Measurements from ENCODE around the gene MFAP4. TPM values are rescaled to one million over a fixed set of nuclear protein-coding genes. Genes with fewer than 3 reads are reported as not detected.

The MFAP4 gene
- total RNA-seq, 1 experiment from 2014 or later: 1.5 TPM

DNA sequence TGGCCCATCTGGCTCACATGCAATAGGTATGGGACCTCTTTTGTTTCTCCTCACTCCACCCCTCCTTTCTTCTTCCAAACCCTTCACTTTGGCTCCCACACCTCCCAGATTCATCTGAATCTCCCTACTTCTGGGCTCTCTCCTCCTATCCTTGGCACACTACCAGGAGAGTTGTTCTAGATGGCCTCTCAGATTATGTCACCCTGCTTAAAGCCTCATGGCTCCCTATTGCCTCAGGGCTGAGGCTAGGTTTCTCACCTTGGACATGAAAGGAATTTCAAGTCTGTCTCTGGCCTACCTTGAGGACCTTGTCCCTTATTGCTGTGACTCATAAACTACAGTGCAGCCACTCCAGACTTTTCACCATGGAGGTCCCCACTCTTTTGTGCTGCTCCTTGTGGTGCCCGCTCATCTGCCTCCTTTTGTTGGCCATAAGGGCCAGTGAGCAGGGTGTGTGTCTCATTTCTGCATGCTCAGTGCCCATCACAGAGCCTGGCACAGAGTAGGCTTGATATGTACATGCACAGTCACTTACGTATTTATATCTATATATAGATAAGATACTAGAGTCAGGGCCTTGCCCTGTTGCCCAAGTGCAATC lies 1.0 kb upstream of the MFAP4 start:
- Histone ChIP-seq H3K79me1 (ENCODE audit: insufficient read depth, low read depth, low read length, poor library complexity, severe bottlenecking) (no peaks in the 10 kb centered on the region), H4K5ac (ENCODE audit: insufficient read length, low read depth, low read length) (no peak overlapping the region), H3K23me2 (ENCODE audit: insufficient read length, low read depth, low read length, poor library complexity, severe bottlenecking) (no peaks in the 10 kb centered on the region), H2AK5ac (ENCODE audit: insufficient read length, low read length) (no peak overlapping the region), H4K20me1 (ENCODE audit: control insufficient read depth, insufficient read depth, insufficient read length) (no peaks in the 10 kb centered on the region), H3K23ac (ENCODE audit: insufficient read length, low read depth, low read length) (no peak overlapping the region), H3K4me1 (ENCODE audit: insufficient read depth, low read length) (peaks cover 7% of the 10 kb centered on the region; the same call in 1 of the 2 replicates), H3K79me2 (ENCODE audit: insufficient read depth, low read length) (no peaks in the 10 kb centered on the region), H3K18ac (ENCODE audit: insufficient read length, low read depth, low read length) (peak overlapping the region; percentile 11), H3K56ac (ENCODE audit: insufficient read length, low read depth, low read length) (no peak overlapping the region), H2BK120ac (ENCODE audit: low read depth, low read length, poor library complexity, severe bottlenecking) (no peak overlapping the region), H2AFZ (ENCODE audit: low read length) (no peak overlapping the region), H4K8ac (replicated peaks; ENCODE audit: insufficient read length, low read depth, low read length) (no peak overlapping the region), H3K9me3 (ENCODE audit: control insufficient read depth, low read depth, low read length) (no peaks in the 10 kb centered on the region), H3K27me3 (ENCODE audit: insufficient read depth, low read length) (no peaks in the 10 kb centered on the region), H3K4me2 (ENCODE audit: insufficient read depth, insufficient read length, low read length) (no peak overlapping the region), H3T11ph (ENCODE audit: low read length) (no peak overlapping the region), H2BK20ac (ENCODE audit: low read depth, low read length, poor library complexity, severe bottlenecking) (no peak overlapping the region), H4K91ac (ENCODE audit: insufficient read length, low read depth, low read length) (no peak overlapping the region), H2BK15ac (ENCODE audit: low read depth, low read length) (no peak overlapping the region), H3K9ac (ENCODE audit: extremely low read depth, insufficient read length, low read length) (no peak overlapping the region), H3K4ac (ENCODE audit: low read depth, low read length) (no peak overlapping the region), H2BK5ac (ENCODE audit: insufficient read length, low read length) (no peak overlapping the region), H3K27ac (ENCODE audit: insufficient read length, low read depth, low read length) (no peak overlapping the region), H3K14ac (ENCODE audit: insufficient read depth, low read length) (peak overlapping the region; percentile 66; the same call in 1 of the 2 replicates), H2BK12ac (ENCODE audit: insufficient read length, low read depth, low read length) (no peak overlapping the region)
- WGBS (ENCODE audit: extremely low coverage, insufficient read length, low lambda C conversion rate): no CpG with 5 or more reads among the region's 2 CpGs
- Mint-ChIP-seq H3K4me1 (peaks cover 54 to 71% of the 10 kb centered on the region in 2 experiments), H3K36me3 (ENCODE audit: insufficient read depth in 1 of 3, low read depth in 3 of 3) (peaks cover 15 to 25% (median 24%) of the 10 kb centered on the region in 3 experiments), H3K27ac (peak overlapping the region; percentile 87 to 98 (median 95)), H3K27me3 (ENCODE audit: low read depth) (no peaks in the 10 kb centered on the region), H3K4me3 (peak overlapping the region in 1 of 2 experiments; percentile 34; a peak in 1 of 5 replicates), H3K9me3 (peaks cover 0 to 2% of the 10 kb centered on the region in 2 experiments; a peak in 1 of 5 replicates)
- DNase-seq: no peak
- TF ChIP-seq, protein P1, sequence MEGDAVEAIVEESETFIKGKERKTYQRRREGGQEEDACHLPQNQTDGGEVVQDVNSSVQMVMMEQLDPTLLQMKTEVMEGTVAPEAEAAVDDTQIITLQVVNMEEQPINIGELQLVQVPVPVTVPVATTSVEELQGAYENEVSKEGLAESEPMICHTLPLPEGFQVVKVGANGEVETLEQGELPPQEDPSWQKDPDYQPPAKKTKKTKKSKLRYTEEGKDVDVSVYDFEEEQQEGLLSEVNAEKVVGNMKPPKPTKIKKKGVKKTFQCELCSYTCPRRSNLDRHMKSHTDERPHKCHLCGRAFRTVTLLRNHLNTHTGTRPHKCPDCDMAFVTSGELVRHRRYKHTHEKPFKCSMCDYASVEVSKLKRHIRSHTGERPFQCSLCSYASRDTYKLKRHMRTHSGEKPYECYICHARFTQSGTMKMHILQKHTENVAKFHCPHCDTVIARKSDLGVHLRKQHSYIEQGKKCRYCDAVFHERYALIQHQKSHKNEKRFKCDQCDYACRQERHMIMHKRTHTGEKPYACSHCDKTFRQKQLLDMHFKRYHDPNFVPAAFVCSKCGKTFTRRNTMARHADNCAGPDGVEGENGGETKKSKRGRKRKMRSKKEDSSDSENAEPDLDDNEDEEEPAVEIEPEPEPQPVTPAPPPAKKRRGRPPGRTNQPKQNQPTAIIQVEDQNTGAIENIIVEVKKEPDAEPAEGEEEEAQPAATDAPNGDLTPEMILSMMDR (conservative IDR thresholded peaks at IDR 0.05): no peak

Data from H9 (cell line).